ENCODE results near the gene TFAP2A.

Gene TFAP2A

GRCh38 chr6:10382322-10382721 lies 32.6 kb downstream of the TFAP2A start:
- no peak for DNase-seq

DNA sequence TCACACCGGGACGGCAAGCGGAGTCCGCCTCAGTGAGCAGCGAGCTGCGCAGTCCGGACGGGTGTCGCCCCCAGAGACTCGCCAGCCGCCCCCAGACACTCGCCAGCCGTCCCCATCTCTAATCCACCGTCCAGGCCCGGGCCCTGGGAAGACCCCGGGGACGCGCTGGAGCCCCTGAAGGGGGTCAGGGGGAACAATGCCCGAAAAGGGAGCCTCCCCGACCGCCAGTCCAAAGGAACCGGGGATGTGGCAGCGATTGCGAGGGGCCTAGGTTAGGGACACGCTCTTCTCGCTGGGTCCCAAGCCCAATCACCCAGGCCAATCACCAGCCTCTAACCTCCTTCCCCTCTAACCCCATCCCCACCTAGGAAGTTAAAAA lies 33.1 kb downstream of the TFAP2A start:
- no peak for DNase-seq

- no peak for DNase-seq
These were observed 33.6 kb downstream of the TFAP2A start for GRCh38 chr6:10381133-10381829.

DNA sequence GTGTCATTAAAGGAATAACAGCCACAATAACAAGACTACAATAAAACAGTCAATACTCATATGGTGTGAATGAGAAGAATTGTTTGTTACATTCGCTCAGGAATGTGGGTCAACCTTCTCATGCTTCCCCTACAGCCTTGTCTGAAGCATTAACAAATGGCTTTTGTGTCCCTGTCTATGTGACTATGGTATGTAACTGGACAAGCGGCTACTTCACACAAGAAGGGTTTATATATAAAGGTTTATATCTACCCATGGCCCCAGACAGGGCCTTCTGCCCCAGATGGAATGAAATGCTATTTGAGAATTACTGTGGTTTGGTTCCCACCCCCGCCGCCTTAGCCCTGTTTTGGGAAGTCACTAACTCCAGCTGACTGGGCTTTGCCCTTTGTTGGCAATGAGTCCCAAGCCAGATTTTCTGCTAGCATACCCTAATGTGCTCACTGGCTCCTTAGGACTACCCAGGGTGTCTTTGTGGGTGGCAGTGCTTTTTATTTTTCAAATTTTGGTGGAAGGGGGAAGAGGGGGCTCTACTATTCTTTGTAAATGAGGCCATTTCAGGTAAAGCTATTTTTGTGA lies 39.4 kb downstream of the TFAP2A start:
- DNase-seq = no peak

GRCh38 chr6:10373642-10374359 lies 41.1 kb downstream of the TFAP2A start:
- no peak for DNase-seq

DNA sequence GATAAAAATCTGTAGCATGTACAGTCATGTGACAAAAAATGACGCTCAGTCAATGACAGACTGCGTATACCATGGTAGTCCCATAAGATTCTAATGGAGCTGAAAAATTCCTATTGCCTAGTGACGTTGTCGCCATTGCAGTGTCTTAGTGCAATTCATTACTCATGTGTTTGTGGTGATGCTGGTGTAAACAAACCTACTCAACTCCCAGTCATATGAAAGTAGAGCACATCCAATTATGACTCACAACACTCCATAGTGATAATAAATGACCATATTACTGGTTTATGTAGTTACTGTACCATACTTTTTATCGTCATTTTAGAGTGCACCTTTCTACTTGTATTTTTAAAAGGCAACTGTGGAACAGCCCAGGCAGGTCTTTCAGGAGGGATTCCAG lies 45.0 kb downstream of the TFAP2A start:
- no peak for DNase-seq

GRCh38 chr6:10368861-10369260 lies 46.0 kb downstream of the TFAP2A start:
- no peak for DNase-seq

DNA sequence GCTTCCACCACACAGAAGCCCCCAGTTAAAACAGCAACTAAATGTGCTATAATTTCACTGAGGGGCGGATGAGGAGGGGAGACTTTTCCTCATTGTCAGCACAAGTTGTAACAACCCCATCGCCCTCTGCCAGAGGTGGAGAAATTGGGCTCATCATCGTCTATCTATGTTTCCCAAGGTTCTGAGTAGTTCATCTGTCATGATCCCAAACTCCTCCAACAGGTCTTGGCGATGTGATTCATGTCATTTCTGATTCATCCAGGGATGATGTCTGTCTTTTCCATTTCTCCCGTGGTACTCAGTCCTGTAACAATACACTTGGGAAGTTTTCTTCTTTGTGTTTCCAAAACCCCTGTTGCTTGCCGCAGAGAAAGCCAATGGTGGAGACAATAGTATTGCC lies 51.0 kb downstream of the TFAP2A start:
- DNase-seq = no peak

GRCh38 chr6:10362300-10362699 lies 52.6 kb downstream of the TFAP2A start:
- no peak for DNase-seq

- DNase-seq = no peak
These were observed 53.4 kb downstream of the TFAP2A start for GRCh38 chr6:10361428-10361827.

DNA sequence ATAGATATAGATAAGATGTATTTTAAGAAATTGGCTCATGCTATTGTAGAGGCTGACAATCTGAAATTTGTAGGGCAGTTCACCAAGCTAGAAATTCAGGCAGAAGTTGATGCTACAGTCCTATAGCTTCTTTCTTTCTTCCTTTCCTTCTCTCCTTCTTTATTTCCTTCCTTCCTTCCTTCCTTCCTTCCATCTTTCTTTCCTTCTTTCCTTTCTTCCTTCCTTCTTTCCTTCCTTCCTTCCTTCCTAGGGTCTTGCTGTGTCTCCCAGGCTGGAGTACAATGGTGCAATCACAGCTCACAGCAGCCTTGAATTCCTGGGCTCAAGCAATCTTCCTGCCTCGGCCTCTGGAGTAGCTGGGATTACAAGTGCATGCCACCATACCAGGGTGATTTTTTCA lies 55.3 kb downstream of the TFAP2A start:
- no peak for DNase-seq

DNA sequence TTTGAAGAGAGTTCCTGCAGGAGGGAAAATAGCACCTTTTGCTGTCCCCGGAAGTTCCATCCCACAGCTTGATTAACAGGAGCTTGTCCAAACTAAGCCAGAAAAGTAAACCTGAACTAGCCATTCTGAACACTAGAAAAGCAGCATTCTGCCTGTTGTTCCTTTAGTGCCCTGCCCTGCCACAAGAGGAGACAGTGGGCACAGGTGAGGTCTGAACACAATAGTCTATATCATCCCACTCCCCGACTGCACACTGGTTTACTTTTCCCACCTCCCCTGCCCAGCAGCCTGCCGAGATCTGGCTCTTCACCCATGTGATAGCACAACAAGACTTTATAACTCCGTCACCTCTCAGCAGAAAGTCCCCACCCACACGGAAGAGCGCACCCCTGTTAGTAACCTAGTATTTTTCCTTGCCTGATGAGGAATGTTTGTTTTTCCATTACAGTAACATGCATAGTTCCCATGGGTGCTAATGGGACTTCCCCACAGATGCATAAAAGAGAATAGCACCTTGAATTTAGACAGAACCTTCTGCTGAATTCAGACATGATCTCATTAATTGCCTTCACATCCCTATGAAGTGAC lies 59.7 kb downstream of the TFAP2A start:
- DNase-seq = no peak

DNA sequence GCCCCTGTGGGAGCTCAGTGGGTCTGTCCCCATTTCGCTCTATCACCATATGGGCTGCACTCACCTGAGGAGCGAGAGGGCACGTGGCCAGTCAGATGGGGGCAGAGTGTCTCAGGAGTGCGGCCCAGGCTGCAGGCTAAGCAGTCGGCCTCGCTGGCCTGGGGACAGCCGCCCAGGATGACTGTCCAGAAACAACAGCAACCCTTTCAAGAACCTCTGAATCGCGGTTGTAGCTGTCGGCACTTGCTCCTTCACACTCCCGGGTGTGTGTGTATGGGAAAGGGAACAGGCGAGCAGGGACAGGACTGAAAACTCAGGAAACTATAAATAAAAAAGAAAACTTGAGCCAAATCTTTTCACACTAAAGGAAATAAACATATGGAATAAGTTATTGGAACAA lies 63.1 kb downstream of the TFAP2A start:
- no peak for DNase-seq

- no peak for DNase-seq
These were observed 64.2 kb downstream of the TFAP2A start for GRCh38 chr6:10350720-10351119.

GRCh38 chr6:10347561-10348327 lies 67.1 kb downstream of the TFAP2A start:
- DNase-seq = no peak

All from DMS 273 treated with DMSO at 0.1 percent for 48 hours (cell line).